ENCODE measurements around the gene SKP1. TPM values are rescaled to one million over a fixed set of nuclear protein-coding genes. Genes with fewer than 3 reads are reported as not detected.

The SKP1 gene
- total and polyA plus RNA-seq, 5 donors from 2014 or later, result 310 to 1,272 (median 1,236) TPM

GRCh38 chr5:134099288-134099872 lies 77.4 kb downstream of the SKP1 start:
- H3K27me3 ChIP-seq (ENCODE audit: control insufficient read depth, insufficient read depth, low read length), result no peaks in the 10 kb centered on the region
- peak overlapping the region; percentile 88 to 94 (median 94) for H3K27ac Mint-ChIP-seq
- no peaks in the 10 kb centered on the region for H3K9me3 ChIP-seq (ENCODE audit: control insufficient read depth in 2 of 2, low read length in 2 of 2)
- DNase-seq (no peak), ATAC-seq (ENCODE audit: low read depth in 2 of 2) (no peak)
- H3K9me3 Mint-ChIP-seq, result no peaks in the 10 kb centered on the region
- peaks cover 59% of the 10 kb centered on the region for H3K4me1 ChIP-seq (ENCODE audit: control insufficient read depth, insufficient read depth, low read length, poor library complexity, severe bottlenecking)
- H3K4me3 Mint-ChIP-seq, result peak overlapping the region in 3 of 4 donors; percentile 38 to 81 (median 39)
- H3K36me3 ChIP-seq (ENCODE audit: control insufficient read depth, insufficient read depth, low read length), result no peaks in the 10 kb centered on the region
- no peaks in the 10 kb centered on the region for H3K27me3 Mint-ChIP-seq
- H3K4me1 Mint-ChIP-seq, result peaks cover 9 to 82% (median 35%) of the 10 kb centered on the region in 4 donors
- no peaks in the 10 kb centered on the region for H3K36me3 Mint-ChIP-seq
- H3K27ac ChIP-seq (ENCODE audit: insufficient read depth, low read length, poor library complexity, severe bottlenecking), result peak overlapping the region; percentile 82
- H3K4me3 ChIP-seq (ENCODE audit: low read depth, low read length), result no peak overlapping the region

Other genes starting within 250 kb of the SKP1 start
- 12.9 TPM for gene C5orf15, start 208.3 kb downstream of the SKP1 start, total RNA-seq
- gene C5orf15, start 208.3 kb downstream of the SKP1 start, polyA plus RNA-seq, result 10 to 100 TPM; 24.0 to 34.8 (median 26.8) TPM
- 56.0 TPM for gene VDAC1, start 172.0 kb downstream of the SKP1 start, total RNA-seq
- gene VDAC1, start 172.0 kb downstream of the SKP1 start, polyA plus RNA-seq, result 100 to 1,000 TPM in 2 of 4 donors, 10 to 100 TPM in 2; 85.4 to 104 (median 97.6) TPM
- 234 TPM for gene TCF7, start 62.3 kb downstream of the SKP1 start, total RNA-seq
- 100 to 1,000 TPM in 1 of 4 donors, 10 to 100 TPM in 3; 55.4 to 118 (median 79.9) TPM for gene TCF7, start 62.3 kb downstream of the SKP1 start, polyA plus RNA-seq
- 223 TPM for gene PPP2CA, start 49.1 kb upstream of the SKP1 start, total RNA-seq
- 100 to 1,000 TPM; 221 to 276 (median 243) TPM for gene PPP2CA, start 49.1 kb upstream of the SKP1 start, polyA plus RNA-seq
- gene CDKL3, start 190.2 kb upstream of the SKP1 start, total RNA-seq, result not detected
- under 1 TPM in 2 of 4 donors, not detected in 2; 0.61 to 0.71 TPM for gene CDKL3, start 190.2 kb upstream of the SKP1 start, polyA plus RNA-seq
- gene UBE2B, start 194.6 kb upstream of the SKP1 start, total RNA-seq, result 142 TPM
- 100 to 1,000 TPM in 1 of 4 donors, 10 to 100 TPM in 3; 84.5 to 110 (median 95.3) TPM for gene UBE2B, start 194.6 kb upstream of the SKP1 start, polyA plus RNA-seq
- gene CDKN2AIPNL, start 234.9 kb upstream of the SKP1 start, total RNA-seq, result 13.5 TPM
- gene CDKN2AIPNL, start 234.9 kb upstream of the SKP1 start, polyA plus RNA-seq, result 10 to 100 TPM; 24.6 to 32.4 (median 30.4) TPM